ENCODE measurements around the gene PIGV.
"Not testable (repeated sequence)": the region's sequence is repeated elsewhere in the genome, so short reads cannot be mapped to it uniquely, and the experiment has no call there.

DNA sequence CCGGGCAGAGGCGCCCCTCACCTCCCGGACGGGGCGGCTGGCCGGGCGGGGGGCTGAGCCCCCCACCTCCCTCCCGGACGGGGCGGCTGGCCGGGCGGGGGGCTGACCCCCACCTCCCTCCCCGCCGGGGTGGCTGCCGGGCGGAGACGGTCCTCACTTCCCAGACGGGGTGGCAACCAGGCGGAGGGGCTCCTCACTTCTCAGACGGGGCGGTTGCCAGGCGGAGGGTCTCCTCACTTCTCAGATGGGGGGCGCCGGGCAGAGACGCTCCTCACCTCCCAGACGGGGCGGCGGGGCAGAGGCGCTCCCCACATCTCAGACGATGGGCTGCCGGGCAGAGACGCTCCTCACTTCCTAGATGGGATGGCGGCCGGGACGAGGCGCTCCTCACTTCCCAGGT lies 16.2 kb downstream of the PIGV start:
- TF ChIP-seq, protein P1, sequence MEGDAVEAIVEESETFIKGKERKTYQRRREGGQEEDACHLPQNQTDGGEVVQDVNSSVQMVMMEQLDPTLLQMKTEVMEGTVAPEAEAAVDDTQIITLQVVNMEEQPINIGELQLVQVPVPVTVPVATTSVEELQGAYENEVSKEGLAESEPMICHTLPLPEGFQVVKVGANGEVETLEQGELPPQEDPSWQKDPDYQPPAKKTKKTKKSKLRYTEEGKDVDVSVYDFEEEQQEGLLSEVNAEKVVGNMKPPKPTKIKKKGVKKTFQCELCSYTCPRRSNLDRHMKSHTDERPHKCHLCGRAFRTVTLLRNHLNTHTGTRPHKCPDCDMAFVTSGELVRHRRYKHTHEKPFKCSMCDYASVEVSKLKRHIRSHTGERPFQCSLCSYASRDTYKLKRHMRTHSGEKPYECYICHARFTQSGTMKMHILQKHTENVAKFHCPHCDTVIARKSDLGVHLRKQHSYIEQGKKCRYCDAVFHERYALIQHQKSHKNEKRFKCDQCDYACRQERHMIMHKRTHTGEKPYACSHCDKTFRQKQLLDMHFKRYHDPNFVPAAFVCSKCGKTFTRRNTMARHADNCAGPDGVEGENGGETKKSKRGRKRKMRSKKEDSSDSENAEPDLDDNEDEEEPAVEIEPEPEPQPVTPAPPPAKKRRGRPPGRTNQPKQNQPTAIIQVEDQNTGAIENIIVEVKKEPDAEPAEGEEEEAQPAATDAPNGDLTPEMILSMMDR (IDR thresholded peaks at IDR 0.05) = not testable (repeated sequence)
- not testable (repeated sequence) for TF ChIP-seq POLR2A, EP300, POLR2AphosphoS5 (IDR thresholded peaks at IDR 0.05)
